ENCODE measurements around the gene MFSD6. TPM values are rescaled to one million over a fixed set of nuclear protein-coding genes. Genes with fewer than 3 reads are reported as not detected.

The MFSD6 gene
- total RNA-seq, 3 donors from 2014 or later (not counting 1 experiment from before 2014, with no cell fraction given): 36.7 to 50.5 (median 48.0) TPM

DNA sequence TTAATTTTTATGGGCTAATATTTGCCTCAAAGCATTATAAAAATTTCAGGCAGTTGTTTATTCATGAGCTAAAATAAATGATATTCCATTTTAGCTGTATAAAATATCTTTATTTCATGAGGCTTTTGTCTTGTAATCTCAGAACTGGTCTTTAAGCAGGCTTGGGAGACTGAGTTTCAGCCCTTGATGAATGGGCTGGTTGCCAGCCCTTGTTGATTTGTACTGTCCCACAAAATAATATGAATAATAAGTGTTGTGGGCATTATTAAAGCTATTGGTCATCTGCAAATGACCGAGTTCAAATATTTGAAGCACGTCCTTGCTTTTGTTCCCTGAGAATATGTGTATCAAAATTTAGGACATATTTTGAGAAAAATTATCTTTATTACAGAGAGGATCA is 46.6 kb upstream of the MFSD6 start:
- Histone ChIP-seq H3K4me3 (ENCODE audit: low read length) (no peak overlapping the region), H3K4me1 (ENCODE audit: control insufficient read depth, insufficient read depth, low read length) (peaks cover 6% of the 10 kb centered on the region), H3K27ac (ENCODE audit: low read length) (no peak overlapping the region), H3K9me3 (ENCODE audit: control insufficient read depth, insufficient read depth, low read length) (no peaks in the 10 kb centered on the region), H3K27me3 (ENCODE audit: control insufficient read depth, insufficient read depth, low read length) (no peaks in the 10 kb centered on the region), H3K36me3 (ENCODE audit: control insufficient read depth, insufficient read depth, low read length) (peaks cover under 1% of the 10 kb centered on the region)
- Mint-ChIP-seq H3K4me1 (peaks cover 20 to 24% of the 10 kb centered on the region in 2 donors), H3K27me3 (ENCODE audit: low read depth in 2 of 2) (no peaks in the 10 kb centered on the region), H3K27ac (no peak overlapping the region), H3K9me3 (no peaks in the 10 kb centered on the region), H3K4me3 (no peak overlapping the region), H3K36me3 (no peaks in the 10 kb centered on the region)
- no CpG with 5 or more reads among the region's 2 CpGs for WGBS (ENCODE audit: insufficient coverage)
- intact Hi-C loops (cut with micrococcal nuclease): loop anchor here (2.0 kb wide), 1 partner anchor 17 kb away; no protein-coding TSS in a partner anchor
- no peak for ATAC-seq
- DNase-seq: no peak
- TF ChIP-seq, protein P1, sequence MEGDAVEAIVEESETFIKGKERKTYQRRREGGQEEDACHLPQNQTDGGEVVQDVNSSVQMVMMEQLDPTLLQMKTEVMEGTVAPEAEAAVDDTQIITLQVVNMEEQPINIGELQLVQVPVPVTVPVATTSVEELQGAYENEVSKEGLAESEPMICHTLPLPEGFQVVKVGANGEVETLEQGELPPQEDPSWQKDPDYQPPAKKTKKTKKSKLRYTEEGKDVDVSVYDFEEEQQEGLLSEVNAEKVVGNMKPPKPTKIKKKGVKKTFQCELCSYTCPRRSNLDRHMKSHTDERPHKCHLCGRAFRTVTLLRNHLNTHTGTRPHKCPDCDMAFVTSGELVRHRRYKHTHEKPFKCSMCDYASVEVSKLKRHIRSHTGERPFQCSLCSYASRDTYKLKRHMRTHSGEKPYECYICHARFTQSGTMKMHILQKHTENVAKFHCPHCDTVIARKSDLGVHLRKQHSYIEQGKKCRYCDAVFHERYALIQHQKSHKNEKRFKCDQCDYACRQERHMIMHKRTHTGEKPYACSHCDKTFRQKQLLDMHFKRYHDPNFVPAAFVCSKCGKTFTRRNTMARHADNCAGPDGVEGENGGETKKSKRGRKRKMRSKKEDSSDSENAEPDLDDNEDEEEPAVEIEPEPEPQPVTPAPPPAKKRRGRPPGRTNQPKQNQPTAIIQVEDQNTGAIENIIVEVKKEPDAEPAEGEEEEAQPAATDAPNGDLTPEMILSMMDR (IDR thresholded peaks at IDR 0.05): no peak

DNA sequence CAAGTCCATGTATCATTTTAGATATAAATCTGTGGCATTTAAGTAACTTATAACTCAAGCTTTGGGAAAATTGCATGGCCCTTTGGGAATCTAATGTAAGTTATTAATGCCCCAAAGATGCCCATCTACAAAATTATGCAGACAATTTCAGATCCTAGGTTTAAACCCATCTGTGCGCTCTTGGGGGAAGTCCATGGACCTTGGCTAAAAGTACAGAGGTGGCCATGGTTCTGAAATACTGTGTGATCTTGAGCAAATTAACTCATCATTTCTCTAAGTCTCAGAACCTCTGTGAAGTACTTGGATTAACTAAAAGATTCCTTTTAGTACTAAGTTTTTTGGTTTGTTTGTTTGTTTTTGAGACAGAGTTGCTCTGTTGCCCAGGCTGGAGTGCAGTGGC is 45.3 kb upstream of the MFSD6 start:
- no peak for ATAC-seq
- H3K36me3 ChIP-seq (ENCODE audit: control insufficient read depth, insufficient read depth, low read length): peaks cover 11% of the 10 kb centered on the region

DNA sequence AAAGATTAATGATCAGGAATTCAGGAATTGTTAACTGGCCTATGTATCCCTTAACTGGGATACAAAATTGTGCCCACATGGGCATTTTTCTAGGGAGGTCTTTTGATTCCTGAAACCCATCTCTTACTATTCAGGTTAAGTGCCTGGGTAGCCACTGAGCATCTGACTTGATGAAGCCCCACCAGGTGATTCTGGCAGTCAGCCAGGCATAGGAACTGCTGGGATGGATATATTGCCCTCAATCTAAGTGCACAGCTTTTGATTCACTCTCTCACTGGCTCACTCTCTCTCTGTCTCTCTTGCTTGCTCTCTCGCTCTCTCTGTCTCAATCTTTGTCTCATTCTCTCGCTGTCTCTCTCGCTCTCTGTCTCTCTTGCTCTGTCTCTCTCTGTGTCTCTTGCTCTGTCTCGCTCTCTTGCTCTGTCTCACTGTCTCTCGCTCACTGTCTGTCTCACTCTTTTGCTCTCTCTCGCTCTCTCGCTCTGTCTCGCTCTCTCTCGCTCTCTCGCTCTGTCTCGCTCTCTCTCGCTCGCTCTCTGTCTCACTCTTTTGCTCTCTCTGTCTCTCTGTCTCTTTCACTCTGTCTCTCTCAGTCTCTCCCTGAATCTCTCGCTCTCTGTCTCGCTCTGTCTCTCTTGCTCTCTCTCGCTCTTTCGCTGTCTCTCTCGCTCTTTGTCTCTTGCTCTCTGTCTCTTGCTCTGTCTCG is 42.5 kb upstream of the MFSD6 start:
- H3K27ac Mint-ChIP-seq: no peak overlapping the region
- no peaks in the 10 kb centered on the region for H3K27me3 Mint-ChIP-seq (ENCODE audit: low read depth in 2 of 2)
- H3K36me3 Mint-ChIP-seq: peaks cover 8% of the 10 kb centered on the region
- Histone ChIP-seq H3K4me3 (ENCODE audit: low read length) (no peak overlapping the region), H3K27ac (ENCODE audit: low read length) (no peak overlapping the region), H3K27me3 (ENCODE audit: control insufficient read depth, insufficient read depth, low read length) (no peaks in the 10 kb centered on the region), H3K36me3 (ENCODE audit: control insufficient read depth, insufficient read depth, low read length) (peaks cover 35% of the 10 kb centered on the region), H3K4me1 (ENCODE audit: control insufficient read depth, insufficient read depth, low read length) (no peaks in the 10 kb centered on the region), H3K9me3 (ENCODE audit: control insufficient read depth, insufficient read depth, low read length) (no peaks in the 10 kb centered on the region)
- TF ChIP-seq, protein P1 (IDR thresholded peaks at IDR 0.05): no peak
- no peaks in the 10 kb centered on the region for H3K9me3 Mint-ChIP-seq
- no peak overlapping the region for H3K4me3 Mint-ChIP-seq
- intact Hi-C loops (cut with micrococcal nuclease): no loop called here
- no peak for ATAC-seq
- H3K4me1 Mint-ChIP-seq: peaks cover 4 to 6% of the 10 kb centered on the region in 2 donors
- DNase-seq: peak in 1 of 2 donors; percentile 22
- WGBS (ENCODE audit: insufficient coverage): 86% methylated on average over 19 of the region's 19 CpGs

More for the DNA sequence above, 45.3 kb upstream of the MFSD6 start:
- H3K9me3 Mint-ChIP-seq: no peaks in the 10 kb centered on the region
- no peak overlapping the region for H3K4me3 Mint-ChIP-seq
- 100% methylated on average over 1 of the region's 1 CpG for WGBS (ENCODE audit: insufficient coverage)
- H3K9me3 ChIP-seq (ENCODE audit: control insufficient read depth, insufficient read depth, low read length): no peaks in the 10 kb centered on the region
- H3K4me1 Mint-ChIP-seq: peaks cover 20 to 24% of the 10 kb centered on the region in 2 donors
- H3K27ac ChIP-seq (ENCODE audit: low read length): no peak overlapping the region
- intact Hi-C loops (cut with micrococcal nuclease): no loop called here
- no peak overlapping the region for H3K4me3 ChIP-seq (ENCODE audit: low read length)
- H3K27me3 Mint-ChIP-seq (ENCODE audit: low read depth in 2 of 2): no peaks in the 10 kb centered on the region
- DNase-seq: no peak
- H3K27me3 ChIP-seq (ENCODE audit: control insufficient read depth, insufficient read depth, low read length): no peaks in the 10 kb centered on the region
- H3K36me3 Mint-ChIP-seq: no peaks in the 10 kb centered on the region
- TF ChIP-seq, protein P1 (IDR thresholded peaks at IDR 0.05): no peak
- H3K4me1 ChIP-seq (ENCODE audit: control insufficient read depth, insufficient read depth, low read length): peaks cover 6% of the 10 kb centered on the region
- H3K27ac Mint-ChIP-seq: no peak overlapping the region

Measured in natural killer cell (primary cell).